AG10803 (cell line): ENCODE data around the gene BCAS3.
"Not testable (repeated sequence)": the region's sequence is repeated elsewhere in the genome, so short reads cannot be mapped to it uniquely, and the experiment has no call there.

ENCODE experiments used
- DNase-seq: peaks from one replicate; pipeline ENCODE4 v3.0.0; 2010; ENCODE audit warnings: low read depth
- H3K4me3 ChIP-seq: 2 replicates; pipeline ENCODE4 v1.5.1; 2011; ENCODE audit warnings: mild to moderate bottlenecking, low read length, control low read depth
- TF ChIP-seq, protein P1 (sequence below): conservative IDR thresholded peaks from 2 replicates; pipeline ENCODE4 v1.5.1; 2011; ENCODE audit warnings: mild to moderate bottlenecking, low read length, control low read depth, inconsistent platforms

The BCAS3 gene

DNA sequence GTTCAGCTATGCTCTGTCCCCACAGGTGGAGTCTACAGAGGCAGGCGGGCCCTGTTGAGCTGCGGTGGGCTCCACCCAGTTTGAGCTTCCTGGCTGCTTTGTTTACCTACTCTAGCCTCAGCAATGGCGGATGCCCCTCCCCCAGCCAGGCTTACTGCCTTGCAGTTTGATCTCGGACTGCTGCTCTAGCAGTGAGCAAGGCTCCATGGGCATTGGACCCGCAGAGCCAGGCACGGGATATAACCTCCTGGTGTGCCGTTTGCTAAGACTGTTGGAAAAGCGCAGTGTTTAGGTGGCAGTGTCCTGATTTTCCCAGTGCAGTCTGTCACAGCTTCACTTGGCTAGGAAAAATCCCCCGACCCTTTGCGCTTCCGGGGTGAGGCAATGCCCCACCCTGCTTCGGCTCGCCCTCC lies 89.1 kb downstream of the BCAS3 start:
- TF ChIP-seq, protein P1, sequence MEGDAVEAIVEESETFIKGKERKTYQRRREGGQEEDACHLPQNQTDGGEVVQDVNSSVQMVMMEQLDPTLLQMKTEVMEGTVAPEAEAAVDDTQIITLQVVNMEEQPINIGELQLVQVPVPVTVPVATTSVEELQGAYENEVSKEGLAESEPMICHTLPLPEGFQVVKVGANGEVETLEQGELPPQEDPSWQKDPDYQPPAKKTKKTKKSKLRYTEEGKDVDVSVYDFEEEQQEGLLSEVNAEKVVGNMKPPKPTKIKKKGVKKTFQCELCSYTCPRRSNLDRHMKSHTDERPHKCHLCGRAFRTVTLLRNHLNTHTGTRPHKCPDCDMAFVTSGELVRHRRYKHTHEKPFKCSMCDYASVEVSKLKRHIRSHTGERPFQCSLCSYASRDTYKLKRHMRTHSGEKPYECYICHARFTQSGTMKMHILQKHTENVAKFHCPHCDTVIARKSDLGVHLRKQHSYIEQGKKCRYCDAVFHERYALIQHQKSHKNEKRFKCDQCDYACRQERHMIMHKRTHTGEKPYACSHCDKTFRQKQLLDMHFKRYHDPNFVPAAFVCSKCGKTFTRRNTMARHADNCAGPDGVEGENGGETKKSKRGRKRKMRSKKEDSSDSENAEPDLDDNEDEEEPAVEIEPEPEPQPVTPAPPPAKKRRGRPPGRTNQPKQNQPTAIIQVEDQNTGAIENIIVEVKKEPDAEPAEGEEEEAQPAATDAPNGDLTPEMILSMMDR: no peak
- DNase-seq: no peak
- H3K4me3 ChIP-seq: no peak overlapping the region

DNA sequence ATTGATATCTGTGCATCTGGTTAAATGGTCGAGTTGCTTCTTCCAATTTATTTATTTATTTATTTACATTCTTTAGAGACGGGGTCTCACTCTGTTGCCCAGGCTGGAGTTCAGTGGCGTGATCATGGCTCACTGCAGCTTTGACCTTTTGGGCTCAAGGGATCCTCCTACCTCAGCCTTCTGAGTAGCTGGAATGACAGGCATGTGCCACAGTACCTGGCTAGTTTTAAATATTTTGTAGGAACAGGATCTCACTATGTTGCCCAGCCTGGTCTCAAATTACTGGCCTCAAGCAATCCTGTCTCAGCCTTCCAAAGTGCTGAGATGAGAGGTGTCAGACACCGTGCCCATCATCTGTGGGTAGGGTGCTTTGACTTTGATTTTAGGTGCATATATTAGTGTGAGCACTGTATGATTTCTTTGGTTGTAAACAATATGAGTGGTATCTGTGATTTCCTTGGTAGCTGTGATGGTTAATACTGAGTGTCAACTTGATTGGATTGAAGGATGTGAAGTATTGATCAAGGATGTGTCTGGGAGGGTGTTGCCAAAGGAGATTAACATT lies 90.2 kb downstream of the BCAS3 start:
- no peak for DNase-seq
- TF ChIP-seq, protein P1: no peak
- H3K4me3 ChIP-seq: no peak overlapping the region

- no peak overlapping the region for H3K4me3 ChIP-seq
- TF ChIP-seq, protein P1: no peak
Observed at GRCh38 chr17:60769327-60769726, 91.7 kb downstream of the BCAS3 start.

GRCh38 chr17:60770946-60771422 lies 93.3 kb downstream of the BCAS3 start:
- TF ChIP-seq, protein P1: no peak
- H3K4me3 ChIP-seq: no peak overlapping the region
- DNase-seq: no peak

More at GRCh38 chr17:60769327-60769726, 91.7 kb downstream of the BCAS3 start:
- no peak for DNase-seq

DNA sequence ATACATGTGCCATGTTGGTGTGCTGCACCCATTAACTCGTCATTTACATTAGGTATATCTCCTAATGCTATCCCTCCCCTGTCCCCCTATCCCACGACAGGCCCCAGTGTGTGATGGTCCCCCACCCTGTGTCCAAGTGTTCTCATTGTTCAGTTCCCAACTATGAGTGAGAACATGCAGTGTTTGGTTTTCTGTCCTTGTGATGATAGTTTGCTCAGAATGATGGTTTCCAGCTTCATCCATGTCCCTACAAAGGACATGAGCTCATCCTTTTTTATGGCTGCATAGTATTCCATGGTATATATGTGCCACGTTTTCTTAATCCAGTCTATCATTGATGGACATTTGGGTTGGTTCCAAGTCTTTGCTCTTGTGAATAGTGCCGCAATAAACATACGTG lies 94.0 kb downstream of the BCAS3 start:
- DNase-seq, H3K4me3 ChIP-seq: not testable (repeated sequence)

GRCh38 chr17:60773552-60773951 lies 95.9 kb downstream of the BCAS3 start:
- no peak for DNase-seq
- TF ChIP-seq, protein P1: no peak
- no peak overlapping the region for H3K4me3 ChIP-seq

- TF ChIP-seq, protein P1: no peak
- no peak overlapping the region for H3K4me3 ChIP-seq
Observed at GRCh38 chr17:60781880-60782412, 104.3 kb downstream of the BCAS3 start.

DNA sequence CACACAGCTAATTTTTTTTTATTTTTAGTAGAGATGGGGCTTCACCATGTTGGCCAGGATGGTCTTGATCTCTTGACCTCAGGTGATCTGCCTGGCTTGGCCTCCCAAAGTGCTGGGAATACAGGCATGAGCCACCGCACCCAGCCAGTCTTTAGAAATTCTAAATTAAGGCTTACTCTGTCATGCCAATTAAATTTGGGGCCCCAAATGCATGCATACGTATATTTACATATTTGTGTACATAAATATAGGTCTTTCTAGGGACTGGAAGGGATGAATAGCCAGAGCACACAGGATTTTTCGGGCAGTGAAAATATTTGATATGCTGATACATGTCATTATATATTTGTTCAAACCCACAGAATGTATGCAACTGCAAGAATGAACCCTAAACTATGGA lies 105.1 kb downstream of the BCAS3 start:
- no peak overlapping the region for H3K4me3 ChIP-seq
- DNase-seq: no peak
- TF ChIP-seq, protein P1: no peak

More at GRCh38 chr17:60781880-60782412, 104.3 kb downstream of the BCAS3 start:
- DNase-seq: no peak
